WTC11 (cell line): ENCODE data around the gene UBE2G1. TPM values are rescaled to one million over a fixed set of nuclear protein-coding genes. Genes with fewer than 3 reads are reported as not detected.

ENCODE experiments used
- ATAC-seq: fragments of 200-7000 bp; cut with Tn5 transposase; 2 replicates; pipeline ENCODE4 v1.10.0; 2021; ENCODE audit warnings: mild to moderate bottlenecking, moderate library complexity
- CTCF ChIA-PET: fragments of 300-600 bp; sonication (Branson Sonifier 250); formaldehyde crosslinking; loops from one replicate; lab custom pipeline; 2021; ENCODE audit warnings: antibody characterized with exemption; lab: Charles Lee
- POLR2A ChIA-PET: fragments of 350-600 bp; sonication (Branson Sonifier 250); formaldehyde crosslinking; loops from one replicate; lab custom pipeline; 2021; ENCODE audit warnings: antibody characterized with exemption; lab: Charles Lee
- DNase-seq: peaks from one replicate; pipeline ENCODE4 v3.0.0; 2021; ENCODE audit warnings: low spot score
- H3K27ac Mint-ChIP-seq: 2 replicates; pipeline ENCODE4 v1.8.0; 2021; ENCODE audit warnings: mixed read lengths
- H3K27me3 Mint-ChIP-seq: 2 replicates; pipeline ENCODE4 v1.8.0; 2021; ENCODE audit warnings: low read depth, mild to moderate bottlenecking, moderate library complexity, mixed read lengths
- H3K36me3 Mint-ChIP-seq: 2 replicates; pipeline ENCODE4 v1.8.0; 2021; ENCODE audit warnings: mixed read lengths
- H3K4me1 Mint-ChIP-seq: 2 replicates; pipeline ENCODE4 v1.8.0; 2022; ENCODE audit warnings: mixed read lengths
- H3K4me3 Mint-ChIP-seq: 2 replicates; pipeline ENCODE4 v1.8.0; 2021; ENCODE audit warnings: mild to moderate bottlenecking, moderate library complexity, mixed read lengths
- H3K9me3 Mint-ChIP-seq: 2 replicates; pipeline ENCODE4 v1.8.0; 2021; ENCODE audit warnings: mixed read lengths
- CDX4 ChIP-seq: fragments of 250-450 bp; sonication (Bioruptor Pico); IDR thresholded peaks from 2 replicates; pipeline ENCODE4 v1.9.0; 2021; ENCODE audit warnings: moderate library complexity, mild to moderate bottlenecking, inconsistent platforms, borderline replicate concordance
- ELF4 ChIP-seq: sonication (generic); formaldehyde crosslinking; IDR thresholded peaks from 2 replicates; pipeline ENCODE4 v1.8.1; 2022; ENCODE audit warnings: low read depth, mild to moderate bottlenecking, moderate library complexity, missing genetic modification reagents
- ETV6 ChIP-seq: sonication (generic); formaldehyde crosslinking; IDR thresholded peaks from 2 replicates; pipeline ENCODE4 v1.8.1; 2022; ENCODE audit warnings: mild to moderate bottlenecking, missing genetic modification reagents
- GABPB1 ChIP-seq: sonication (generic); formaldehyde crosslinking; IDR thresholded peaks from 2 replicates; pipeline ENCODE4 v1.8.1; 2023; ENCODE audit warnings: mild to moderate bottlenecking, missing genetic modification reagents
- IRF1 ChIP-seq: sonication (generic); formaldehyde crosslinking; IDR thresholded peaks from 2 replicates; pipeline ENCODE4 v1.8.0; 2023; ENCODE audit warnings: missing genetic modification reagents
- IRF2 ChIP-seq: sonication (generic); formaldehyde crosslinking; IDR thresholded peaks from 2 replicates; pipeline ENCODE4 v1.8.0; 2022; ENCODE audit warnings: low read depth, missing genetic modification reagents, borderline replicate concordance
- JAZF1 ChIP-seq: fragments of 250-450 bp; sonication (Bioruptor Pico); IDR thresholded peaks from 2 replicates; pipeline ENCODE4 v1.9.0; 2021; ENCODE audit warnings: moderate library complexity, mild to moderate bottlenecking, inconsistent platforms
- MXD4 ChIP-seq: fragments of 250-450 bp; sonication (Bioruptor Pico); IDR thresholded peaks from 2 replicates; pipeline ENCODE4 v1.8.0; 2021; ENCODE audit warnings: mild to moderate bottlenecking, moderate library complexity, borderline replicate concordance
- NFE2L1 ChIP-seq: sonication (generic); formaldehyde crosslinking; IDR thresholded peaks from 2 replicates; pipeline ENCODE4 v1.8.1; 2023; ENCODE audit warnings: missing genetic modification reagents
- OVOL2 ChIP-seq: fragments of 250-450 bp; sonication (Bioruptor Pico); IDR thresholded peaks from 2 replicates; pipeline ENCODE4 v1.9.0; 2021; ENCODE audit warnings: mild to moderate bottlenecking, borderline replicate concordance
- SMAD3 ChIP-seq: sonication (generic); formaldehyde crosslinking; IDR thresholded peaks from 2 replicates; pipeline ENCODE4 v1.8.0; 2022; ENCODE audit warnings: missing genetic modification reagents, mild to moderate bottlenecking, borderline replicate concordance
- ZNF121 ChIP-seq: sonication (generic); formaldehyde crosslinking; IDR thresholded peaks from 2 replicates; pipeline ENCODE4 v1.8.0; 2023; ENCODE audit warnings: missing genetic modification reagents
- ZNF219 ChIP-seq: sonication (generic); formaldehyde crosslinking; IDR thresholded peaks from 2 replicates; pipeline ENCODE4 v1.8.0; 2023; ENCODE audit warnings: missing genetic modification reagents, mild to moderate bottlenecking, borderline replicate concordance
- ZNF263 ChIP-seq: sonication (generic); formaldehyde crosslinking; IDR thresholded peaks from 2 replicates; pipeline ENCODE4 v1.8.1; 2022; ENCODE audit warnings: low read depth, mild to moderate bottlenecking, moderate library complexity, missing genetic modification reagents
- ZNF416 ChIP-seq: fragments of 250-450 bp; sonication (Bioruptor Pico); IDR thresholded peaks from 2 replicates; pipeline ENCODE4 v1.9.0; 2021; ENCODE audit warnings: mild to moderate bottlenecking, inconsistent platforms
- ZNF423 ChIP-seq: fragments of 250-450 bp; sonication (Bioruptor Pico); IDR thresholded peaks from 2 replicates; pipeline ENCODE4 v2.1.2; 2022; ENCODE audit warnings: mild to moderate bottlenecking, moderate library complexity
- ZNF671 ChIP-seq: fragments of 250-450 bp; sonication (Bioruptor Pico); IDR thresholded peaks from 2 replicates; pipeline ENCODE4 v1.8.0; 2021; ENCODE audit warnings: mild to moderate bottlenecking
- ZSCAN18 ChIP-seq: fragments of 250-450 bp; sonication (Bioruptor Pico); IDR thresholded peaks from 2 replicates; pipeline ENCODE4 v2.1.2; 2022; ENCODE audit warnings: mild to moderate bottlenecking, moderate library complexity
- total RNA-seq: library from RNA; stranded (reverse); gene quantifications from 3 replicates; pipeline ENCODE4 v1.2.3, GENCODE V29; 2021

UBE2G1 gene
- total RNA-seq, 1 experiment from 2014 or later: 177 TPM

GRCh38 chr17:4221899-4222659, 144.4 kb downstream of the UBE2G1 start:
- CTCF ChIA-PET: interaction anchor here (1.0 to 1.4 kb wide), 3 partner anchors 22 to 191 kb away, joined by 3 to 9 read pairs (median 3); no protein-coding TSS in a partner anchor
- Mint-ChIP-seq H3K4me1 (peaks cover 14% of the 10 kb centered on the region), H3K9me3 (no peaks in the 10 kb centered on the region), H3K4me3 (no peak overlapping the region), H3K27ac (peak overlapping the region; percentile 95), H3K27me3 (no peaks in the 10 kb centered on the region), H3K36me3 (peaks cover 15% of the 10 kb centered on the region)
- no peak for DNase-seq
- no peak for ATAC-seq
- POLR2A ChIA-PET: no interaction called here
- no peak for TF ChIP-seq ZNF219 (CRISPR knock-in tag)
- TF ChIP-seq ZNF416 (CRISPR knock-in tag): no peak
- no peak for TF ChIP-seq SMAD3 (CRISPR knock-in tag)
- TF ChIP-seq MXD4 (CRISPR knock-in tag): no peak
- TF ChIP-seq JAZF1: no peak

- no peak for ATAC-seq
- no peak overlapping the region for H3K4me3 Mint-ChIP-seq
- no peaks in the 10 kb centered on the region for H3K27me3 Mint-ChIP-seq
- H3K9me3 Mint-ChIP-seq: no peaks in the 10 kb centered on the region
- H3K27ac Mint-ChIP-seq: peak overlapping the region; percentile 67
- DNase-seq: no peak
- ChIA-PET POLR2A (no interaction called here), CTCF (no interaction called here)
- peaks cover 18% of the 10 kb centered on the region for H3K4me1 Mint-ChIP-seq
- H3K36me3 Mint-ChIP-seq: peaks cover 18% of the 10 kb centered on the region
- TF ChIP-seq ZNF121 (CRISPR knock-in tag): no peak
- no peak for TF ChIP-seq MXD4 (CRISPR knock-in tag)
- 0 out of 2 replicates have a peak, but pooled peaks have one; percentile 61 for TF ChIP-seq GABPB1 (CRISPR knock-in tag)
Measured at GRCh38 chr17:4221163-4221562, 145.3 kb downstream of the UBE2G1 start.

- POLR2A ChIA-PET: no interaction called here
- TF ChIP-seq OVOL2 (CRISPR knock-in tag) (no peak), ETV6 (CRISPR knock-in tag) (no peak), IRF1 (no peak), ZNF263 (CRISPR knock-in tag) (no peak), ELF4 (CRISPR knock-in tag) (no peak), IRF2 (no peak), ZNF121 (CRISPR knock-in tag) (no peak), CDX4 (no peak), NFE2L1 (CRISPR knock-in tag) (no peak), ZSCAN18 (CRISPR knock-in tag) (no peak), ZNF671 (CRISPR knock-in tag) (no peak), ZNF423 (CRISPR knock-in tag) (no peak)
- TF ChIP-seq, all 79 proteins: peak for 0
- CTCF ChIA-PET: interaction anchor here (1.3 kb wide), 1 partner anchor 200 kb away, joined by 3 read pairs; no protein-coding TSS in a partner anchor
- H3K9me3 Mint-ChIP-seq: no peaks in the 10 kb centered on the region
- H3K27me3 Mint-ChIP-seq: no peaks in the 10 kb centered on the region
- H3K4me3 Mint-ChIP-seq: no peak overlapping the region
- ATAC-seq (no peak), DNase-seq (no peak)
- H3K36me3 Mint-ChIP-seq: peaks cover 18% of the 10 kb centered on the region
- H3K27ac Mint-ChIP-seq: peak overlapping the region; percentile 67
- peaks cover 20% of the 10 kb centered on the region for H3K4me1 Mint-ChIP-seq
Measured at GRCh38 chr17:4220655-4221054, 145.8 kb downstream of the UBE2G1 start.

Other genes with a start within 250 kb of the UBE2G1 start
- gene ZZEF1, start 223.6 kb downstream of the UBE2G1 start, total RNA-seq: 16.3 to 24.1 TPM (median 17.5 TPM) in 3 replicates
- 7.8 to 9.0 TPM (median 8.8 TPM) in 3 replicates for gene CYB5D2, start 223.5 kb downstream of the UBE2G1 start, total RNA-seq
- gene ANKFY1, start 102.7 kb downstream of the UBE2G1 start, total RNA-seq: 44.8 to 46.8 TPM (median 45.3 TPM) in 3 replicates
- gene SPNS3, start 67.3 kb upstream of the UBE2G1 start, total RNA-seq: not detected in 3 replicates
- 0.87 to 1.4 TPM (median 1.3 TPM) in 3 replicates for gene SPNS2, start 132.2 kb upstream of the UBE2G1 start, total RNA-seq
- gene MYBBP1A, start 188.7 kb upstream of the UBE2G1 start, total RNA-seq: 108 to 163 TPM (median 118 TPM) in 3 replicates
- 0.07 to 0.37 TPM (median 0.18 TPM) in 3 replicates for gene GGT6, start 193.9 kb upstream of the UBE2G1 start, total RNA-seq
- gene SMTNL2, start 217.9 kb upstream of the UBE2G1 start, total RNA-seq: 2.7 to 3.8 TPM (median 3.8 TPM) in 3 replicates